Stimulated activated CD8-positive, alpha-beta memory T cell treated with anti-CD3 and anti-CD28 coated beads, Interleukin-12 subunit alpha, Interleukin-12 subunit beta, amount 100 ng/mL, for 24 hours (primary cell): ENCODE data around the gene DYNLRB1.
"Not testable (repeated sequence)": the region's sequence is repeated elsewhere in the genome, so short reads cannot be mapped to it uniquely, and the experiment has no call there.

ENCODE experiments used
- DNase-seq: peaks from one replicate; pipeline ENCODE4 v3.0.0-alpha.2; 2020; ENCODE audit errors: extremely low read depth

The DYNLRB1 gene

DNA sequence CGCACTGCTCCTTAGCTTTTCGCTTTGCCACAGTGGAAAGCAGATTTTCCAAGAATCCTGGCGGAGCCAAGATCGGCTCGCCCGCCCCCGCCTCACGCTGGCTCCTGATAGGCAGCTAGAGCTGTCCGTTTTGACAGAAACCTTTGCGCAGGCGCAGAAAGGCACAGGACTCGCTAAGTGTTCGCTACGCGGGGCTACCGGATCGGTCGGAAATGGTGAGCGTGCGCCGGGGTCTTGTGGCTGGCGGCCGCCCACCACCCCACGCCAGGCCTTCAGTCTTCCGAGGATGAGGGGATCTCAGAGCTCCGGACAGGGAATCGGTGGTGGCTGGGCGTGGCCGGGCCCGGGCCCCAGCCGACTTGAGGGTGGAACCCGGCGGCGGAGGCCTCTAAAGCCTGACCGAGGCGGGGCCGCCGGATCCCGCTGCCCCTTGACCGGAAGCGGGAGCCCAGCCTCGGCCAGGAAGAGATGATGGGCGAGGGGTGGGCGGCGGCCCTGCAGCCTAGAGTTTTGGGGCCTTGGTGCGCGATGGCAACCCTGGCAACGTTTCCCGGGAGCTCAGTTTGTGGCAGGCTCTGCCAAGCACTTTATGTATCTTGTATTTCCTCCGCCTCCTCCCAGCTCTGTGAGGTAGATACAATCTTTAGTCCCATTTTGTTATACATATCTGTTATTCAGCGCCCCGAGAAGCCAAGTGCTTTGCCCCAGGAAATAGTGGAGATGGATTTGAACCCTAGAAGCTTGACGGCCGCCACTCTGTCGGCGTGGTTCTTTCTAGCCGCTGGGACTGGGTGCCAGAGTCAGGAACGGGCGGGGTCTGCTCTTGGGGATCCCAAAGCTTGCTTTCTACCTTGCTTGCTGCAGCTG is at the start of gene DYNLRB1:
DYNLRB1 (plus strand) TSS at position 176 of the 867 bp plus-strand sequence; CDS start at position 213, 37 bp downstream.
- DNase-seq = peak; percentile 89

DNA sequence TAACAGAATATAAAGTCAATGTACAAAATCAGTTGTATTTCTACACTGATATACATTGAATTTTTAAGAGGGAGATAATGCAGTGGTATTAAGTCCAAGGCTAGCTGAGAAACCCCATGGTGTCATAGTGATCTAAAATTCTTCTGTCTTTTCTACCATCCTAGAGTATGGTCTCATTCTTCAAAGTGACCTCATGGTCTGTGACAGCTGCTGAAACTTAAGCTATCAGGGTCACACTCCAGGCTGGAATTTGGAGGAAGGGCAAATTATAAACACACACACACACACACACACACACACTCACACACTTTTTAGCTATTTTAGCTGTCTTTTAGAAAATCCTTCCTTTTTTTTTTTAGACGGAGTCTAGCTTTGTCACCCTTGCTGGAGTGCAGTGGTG is 47.3 kb upstream of the DYNLRB1 start:
- DNase-seq = no peak

DNA sequence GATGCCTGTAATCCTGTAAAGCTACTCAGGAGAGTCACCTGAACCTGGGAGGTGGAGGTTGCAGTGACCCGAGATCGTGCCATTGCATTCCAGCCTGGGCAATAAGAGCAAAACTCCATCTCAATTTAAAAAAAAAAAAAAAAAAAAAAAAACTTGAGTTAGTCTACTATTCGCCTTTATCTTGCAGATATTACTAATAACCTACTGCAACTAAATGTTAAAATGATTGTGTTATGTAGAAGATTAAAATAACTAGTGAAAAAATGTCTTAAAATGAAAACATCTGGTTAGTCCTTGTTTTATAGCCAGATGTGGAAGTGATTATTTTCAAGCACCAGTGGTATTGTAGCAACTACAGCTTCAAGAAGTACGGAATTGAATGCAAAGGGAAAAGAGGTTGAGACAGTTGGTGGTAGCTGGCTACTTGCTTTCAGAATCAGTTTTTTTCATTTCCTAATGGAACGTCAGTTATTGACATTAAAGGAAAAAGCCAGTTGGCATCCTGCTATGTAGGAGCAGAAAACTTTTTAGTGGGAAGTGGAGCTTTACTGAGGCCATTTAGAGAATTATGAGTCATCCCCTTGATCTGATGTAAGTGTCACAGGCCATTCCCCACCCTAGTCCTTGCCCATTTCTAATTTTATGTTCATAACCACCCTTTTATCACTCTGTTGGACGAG is 43.8 kb upstream of the DYNLRB1 start:
- DNase-seq = no peak

DNA sequence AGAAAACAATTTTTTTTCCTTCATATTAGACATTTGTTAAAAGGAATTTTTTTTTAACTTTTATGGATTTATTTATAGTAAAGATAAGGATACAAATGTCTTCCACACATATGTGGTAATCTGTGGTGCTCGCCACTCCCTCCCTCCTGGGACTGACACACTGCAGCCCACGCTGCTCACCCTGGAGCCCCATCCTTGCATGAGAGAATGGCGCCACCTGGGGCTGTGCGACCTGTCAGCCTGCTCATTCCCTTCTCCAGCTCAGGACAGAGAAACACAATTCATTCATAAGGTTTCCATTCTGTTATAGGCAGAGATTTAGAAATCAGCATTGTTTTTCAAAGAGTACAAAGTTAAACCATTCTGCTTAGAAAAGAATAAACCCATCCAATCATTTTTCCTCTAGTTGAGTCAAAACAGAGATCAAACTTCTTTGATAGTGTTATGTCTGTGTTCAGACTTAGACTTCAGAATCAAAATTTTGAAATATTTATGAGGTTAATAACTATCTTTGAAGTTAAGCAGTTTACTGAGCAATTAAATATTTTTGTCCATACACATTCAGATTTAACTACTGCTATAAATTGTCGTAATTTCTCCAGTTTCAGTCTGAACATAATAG is 42.8 kb upstream of the DYNLRB1 start:
- DNase-seq = no peak

DNA sequence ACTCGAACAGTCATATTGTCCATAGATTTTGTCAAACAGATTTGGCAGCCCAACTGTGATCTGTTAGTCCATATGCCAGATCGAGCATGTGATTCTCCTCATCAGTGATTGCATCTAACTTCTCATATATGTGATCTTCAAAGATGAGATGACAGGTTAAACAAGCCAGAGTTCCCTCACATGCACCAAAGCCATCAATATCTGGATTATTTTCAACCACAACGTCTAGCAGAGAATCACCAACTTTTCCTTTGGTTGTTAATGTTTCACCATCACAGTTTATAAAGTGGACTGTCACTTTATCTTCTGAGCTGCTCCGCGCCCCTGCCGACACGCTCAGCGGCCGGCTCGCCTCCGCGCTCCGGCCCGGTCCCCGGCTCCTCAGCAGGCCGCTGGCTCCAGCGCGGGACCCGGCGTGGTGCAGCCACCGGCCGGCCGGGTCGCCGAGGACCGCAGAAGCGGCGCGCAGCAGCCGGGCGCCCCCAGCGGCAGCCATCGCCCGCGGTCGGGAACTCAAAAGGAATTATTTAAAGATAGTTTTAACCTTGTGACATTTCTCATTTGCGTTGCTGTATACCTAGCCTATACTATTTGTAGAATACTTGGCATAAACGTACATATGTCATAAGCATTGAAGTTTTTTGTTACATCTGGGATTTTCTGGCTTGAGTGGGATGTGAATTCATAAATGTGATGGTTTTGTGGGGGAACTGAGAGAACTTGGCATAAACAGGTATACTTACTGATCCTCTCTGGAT is 40.1 kb upstream of the DYNLRB1 start:
- DNase-seq = no peak

DNA sequence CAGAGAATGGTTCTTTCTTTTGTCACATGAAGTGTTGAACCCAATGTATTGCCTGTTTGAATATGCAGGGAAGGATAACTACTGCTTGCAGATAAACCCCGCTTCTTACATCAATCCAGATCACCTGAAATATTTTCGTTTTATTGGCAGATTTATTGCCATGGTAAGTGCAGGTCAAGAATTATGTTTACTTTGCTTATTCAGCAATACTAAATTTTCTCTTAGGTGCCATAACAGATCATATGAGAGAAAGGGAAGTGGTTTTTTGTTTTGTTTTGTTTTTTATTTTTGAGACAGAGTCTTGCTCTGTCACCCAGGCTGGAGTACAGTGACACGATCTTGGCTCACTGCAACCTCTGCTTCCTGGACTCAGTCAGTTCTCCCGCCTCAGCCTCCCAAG is 36.6 kb upstream of the DYNLRB1 start:
- DNase-seq = no peak

DNA sequence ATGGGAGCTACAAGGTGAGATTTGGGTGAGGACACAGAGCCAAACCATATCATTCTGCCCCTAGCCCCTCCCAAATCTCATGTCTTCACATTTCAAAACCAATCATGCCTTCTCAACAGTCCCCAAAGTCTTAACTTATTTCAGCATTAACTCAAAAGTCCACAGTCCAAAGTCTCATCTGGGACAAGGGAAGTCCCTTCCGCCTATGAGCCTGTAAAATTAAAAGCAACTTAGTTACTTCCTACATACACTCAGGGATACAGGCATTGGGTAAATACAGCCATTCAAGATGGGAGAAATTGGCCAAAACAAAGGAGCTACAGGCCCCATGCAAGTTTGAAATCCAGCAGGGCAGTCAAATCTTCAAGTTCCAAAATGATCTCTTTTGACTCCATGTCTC is 34.1 kb upstream of the DYNLRB1 start:
- DNase-seq = not testable (repeated sequence)

DNA sequence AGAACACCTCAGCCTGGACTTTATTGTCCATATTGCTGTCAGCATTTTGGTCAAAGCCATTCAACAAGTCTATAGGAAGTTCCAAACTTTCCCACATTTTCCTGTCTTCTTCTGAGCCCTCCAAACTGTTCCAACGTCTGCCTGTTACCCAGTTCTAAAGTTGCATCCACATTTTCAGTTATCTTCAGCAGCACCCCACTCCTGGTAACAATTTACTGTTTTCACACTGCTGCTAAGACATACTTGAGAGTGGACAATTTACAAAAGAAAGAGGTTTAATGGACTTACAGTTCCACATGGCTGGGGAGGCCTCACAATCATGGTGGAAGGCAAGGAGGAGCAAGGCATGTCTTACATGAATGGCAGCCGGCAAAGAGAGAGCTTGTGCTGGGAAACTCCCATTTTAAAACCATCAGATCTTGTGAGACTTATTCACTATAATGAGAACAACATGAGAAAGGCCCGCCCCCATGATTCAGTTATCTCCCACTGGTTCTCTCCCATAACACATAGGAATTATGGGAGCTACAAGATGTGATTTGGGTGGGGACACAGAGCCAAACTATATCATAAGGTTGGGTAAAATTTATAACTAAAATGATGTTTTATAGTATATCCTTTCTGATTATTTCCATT is 32.5 kb upstream of the DYNLRB1 start:
- not testable (repeated sequence) for DNase-seq

DNA sequence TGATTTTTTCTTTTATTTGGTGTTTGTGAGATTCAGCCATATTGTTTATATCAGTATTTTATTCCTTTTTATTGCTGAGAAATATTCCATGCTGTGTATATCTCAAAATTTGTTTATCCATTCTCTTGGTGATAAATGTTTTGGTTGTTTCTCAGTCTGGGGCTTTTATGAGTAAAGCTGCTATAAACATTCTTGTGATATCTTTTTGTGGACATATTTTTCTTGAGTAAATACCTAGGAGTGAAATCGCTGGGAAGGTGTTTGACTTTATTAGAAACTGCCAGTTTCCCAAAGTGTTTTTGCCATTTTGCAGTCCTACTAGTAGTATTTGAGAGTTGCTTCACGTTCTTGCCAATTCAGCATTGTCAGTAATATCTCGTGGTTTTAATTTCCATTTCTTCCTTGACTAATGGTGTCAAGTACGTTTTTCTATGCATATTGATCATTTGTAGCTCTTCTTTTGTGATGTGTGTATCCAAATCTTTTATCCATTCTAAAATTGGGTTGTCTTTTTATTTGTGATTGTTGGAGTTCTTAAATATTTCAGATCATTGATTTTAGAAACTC is 31.1 kb upstream of the DYNLRB1 start:
- DNase-seq = no peak

DNA sequence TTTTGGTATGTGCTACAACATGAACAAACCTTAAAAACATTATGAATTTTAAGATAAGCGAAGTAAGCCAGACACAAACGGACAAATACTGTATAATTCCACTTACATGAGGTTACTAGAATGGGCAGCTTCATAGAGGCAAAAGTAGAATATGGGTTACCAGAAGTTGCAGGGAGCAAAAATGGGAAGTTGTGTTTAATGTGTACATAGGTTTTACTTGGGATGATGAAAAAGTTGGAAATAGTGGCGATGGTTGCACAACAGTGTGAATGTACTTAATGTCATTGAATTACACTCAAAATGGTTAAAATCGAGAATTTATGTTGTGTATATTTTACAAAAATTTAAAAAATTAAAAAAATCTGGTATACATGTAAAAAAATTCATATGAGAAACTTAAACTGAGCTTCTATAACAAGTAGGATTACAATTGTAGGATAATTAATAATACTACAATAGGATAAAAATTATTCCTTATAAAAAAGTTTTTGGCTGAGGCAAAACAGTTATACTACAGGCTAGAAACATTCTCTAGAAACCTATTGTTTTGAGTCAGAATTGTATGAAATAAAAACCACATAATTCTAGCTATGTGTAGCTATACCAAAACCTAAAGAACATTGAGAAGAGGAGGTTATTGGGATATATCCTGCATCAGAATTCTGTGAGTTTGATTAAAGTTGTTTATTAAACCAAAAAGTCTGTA is 24.8 kb upstream of the DYNLRB1 start:
- DNase-seq = no peak

DNA sequence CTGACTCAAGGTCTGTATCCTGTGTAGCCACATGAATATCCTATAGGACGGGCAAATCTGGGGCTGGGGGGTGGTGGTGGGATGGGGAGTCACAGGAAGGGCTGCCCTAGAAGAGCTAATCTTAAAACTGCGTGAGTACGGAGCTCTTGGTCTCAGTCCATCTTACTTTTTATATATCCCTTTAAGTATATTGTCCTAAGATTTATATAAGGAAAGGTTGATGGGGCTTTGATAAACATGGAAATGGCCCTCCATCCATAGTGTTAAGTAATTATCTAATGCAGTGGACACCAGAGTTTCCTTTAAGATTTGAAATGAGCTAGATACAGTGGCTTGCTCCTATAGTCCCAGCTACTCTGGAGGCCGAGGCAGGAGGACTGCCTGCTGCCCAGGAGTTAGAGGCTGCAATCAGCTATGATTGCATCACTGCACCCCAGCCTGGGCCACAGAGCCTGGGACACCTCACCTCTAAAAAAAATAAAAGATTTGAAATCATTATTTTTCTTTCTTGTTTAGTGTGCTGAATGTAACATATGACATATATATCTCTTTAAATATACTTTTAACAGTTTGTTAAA is 24.2 kb upstream of the DYNLRB1 start:
- DNase-seq = no peak

DNA sequence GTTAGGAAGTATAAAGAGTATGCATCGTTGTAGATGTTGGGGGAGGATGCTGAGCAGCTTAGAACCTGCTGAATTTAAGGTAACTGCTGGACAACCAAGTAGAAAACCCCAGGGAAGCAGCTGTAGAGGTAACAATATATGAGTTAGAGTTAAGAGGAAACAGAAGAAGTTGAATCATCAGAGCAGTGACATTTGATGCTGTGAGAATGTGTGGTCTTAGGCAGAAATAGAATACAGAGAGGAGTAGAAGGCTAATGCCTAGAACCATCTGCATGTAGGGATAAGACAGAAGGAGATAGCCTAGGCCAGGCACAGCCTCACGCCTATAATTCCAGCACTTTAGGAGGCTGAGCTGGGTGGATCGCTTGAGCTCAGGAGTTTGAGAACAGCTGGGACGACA is 22.6 kb upstream of the DYNLRB1 start:
- DNase-seq = no peak

DNA sequence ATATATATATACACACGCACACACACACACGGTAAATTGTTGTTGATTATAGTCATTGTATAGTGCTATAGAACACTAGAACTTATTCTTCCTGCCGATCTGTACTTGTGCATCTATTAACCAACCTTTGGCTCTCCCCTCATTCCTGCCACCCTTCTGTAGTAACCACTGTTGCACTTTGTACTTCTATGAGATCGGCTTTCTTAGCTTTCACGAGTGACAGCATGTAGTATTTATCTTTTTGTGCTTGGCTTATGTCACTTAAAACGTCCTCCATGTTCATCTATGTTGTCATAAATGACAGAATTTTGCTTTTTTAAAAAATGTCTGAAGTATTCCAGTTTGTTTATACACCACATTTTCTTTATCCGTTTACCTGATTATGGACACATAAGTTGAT is 20.9 kb upstream of the DYNLRB1 start:
- no peak for DNase-seq

DNA sequence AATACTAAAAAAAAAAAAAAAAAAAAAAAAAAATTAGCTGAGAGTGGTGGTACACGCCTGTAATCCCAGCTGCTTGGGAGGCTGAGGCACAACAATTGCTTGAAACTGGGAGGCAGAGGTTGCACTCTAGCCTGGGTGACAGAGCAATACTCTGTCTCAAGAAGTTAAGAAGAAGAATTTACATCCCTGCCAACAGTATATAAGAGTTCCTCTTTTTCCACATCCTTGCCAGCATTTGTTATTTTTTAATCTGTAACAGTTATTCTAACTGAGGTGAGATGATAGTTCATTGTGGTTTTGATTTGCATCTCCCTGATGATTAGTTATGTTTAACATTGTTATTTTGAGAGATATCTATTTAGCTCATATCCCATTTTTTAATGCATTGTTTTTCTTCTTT is 20.3 kb upstream of the DYNLRB1 start:
- DNase-seq = no peak

DNA sequence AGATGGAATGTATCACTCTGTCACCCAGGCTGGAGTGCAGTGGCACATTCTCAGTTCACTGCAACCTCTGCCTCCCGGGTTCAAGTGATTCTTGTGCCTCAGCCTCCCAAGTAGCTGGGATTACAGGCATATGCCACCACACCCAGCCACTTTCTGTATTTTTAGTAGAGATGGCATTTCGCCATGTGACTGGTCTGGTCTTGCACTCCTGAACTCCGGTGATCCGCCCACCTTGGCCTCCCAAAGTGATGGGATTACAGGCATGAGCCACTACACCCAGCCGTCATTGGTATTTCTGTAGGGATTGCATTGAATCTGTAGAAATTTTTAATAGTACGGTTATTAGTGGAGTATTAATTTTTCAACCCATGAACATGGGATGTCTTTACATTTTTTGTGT is 18.6 kb upstream of the DYNLRB1 start:
- DNase-seq = not testable (repeated sequence)

DNA sequence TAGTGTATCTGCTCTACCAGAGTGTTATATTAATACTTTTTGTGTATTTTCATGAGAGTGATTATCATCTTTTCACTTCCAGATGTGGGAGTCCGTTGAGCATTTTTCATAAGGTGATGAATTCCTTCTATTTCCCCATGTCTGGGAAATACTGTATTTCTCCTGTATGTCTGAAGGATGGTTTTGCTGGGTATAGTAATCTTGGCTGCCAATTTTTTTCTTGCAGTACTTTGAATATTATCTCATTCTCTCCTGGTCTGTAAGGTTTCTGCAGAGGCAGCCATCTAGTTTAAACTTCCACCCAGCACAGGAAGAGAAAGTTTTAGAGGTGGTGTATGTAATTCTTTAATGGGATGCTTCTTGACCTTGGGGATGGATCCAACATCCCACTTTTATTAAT is 15.4 kb upstream of the DYNLRB1 start:
- no peak for DNase-seq

DNA sequence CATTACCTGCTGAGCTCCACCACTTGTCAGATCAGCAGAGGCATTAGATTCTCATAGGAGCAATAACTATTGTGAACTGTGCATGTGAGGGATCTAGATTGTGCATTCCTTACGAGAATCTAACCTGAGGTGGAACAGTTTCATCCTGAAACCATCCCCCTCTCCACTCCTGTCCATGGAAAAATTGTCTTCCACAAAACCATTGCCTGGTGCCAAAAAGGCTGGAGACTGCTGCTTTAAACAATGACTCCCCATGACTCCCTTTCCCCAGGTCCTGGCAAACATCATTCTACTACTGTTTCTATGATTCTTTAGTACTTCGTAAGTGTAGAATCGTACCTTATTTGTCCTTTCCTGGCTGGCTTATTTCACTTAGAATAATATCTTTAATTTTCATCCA is 9.7 kb upstream of the DYNLRB1 start:
- DNase-seq = no peak

DNA sequence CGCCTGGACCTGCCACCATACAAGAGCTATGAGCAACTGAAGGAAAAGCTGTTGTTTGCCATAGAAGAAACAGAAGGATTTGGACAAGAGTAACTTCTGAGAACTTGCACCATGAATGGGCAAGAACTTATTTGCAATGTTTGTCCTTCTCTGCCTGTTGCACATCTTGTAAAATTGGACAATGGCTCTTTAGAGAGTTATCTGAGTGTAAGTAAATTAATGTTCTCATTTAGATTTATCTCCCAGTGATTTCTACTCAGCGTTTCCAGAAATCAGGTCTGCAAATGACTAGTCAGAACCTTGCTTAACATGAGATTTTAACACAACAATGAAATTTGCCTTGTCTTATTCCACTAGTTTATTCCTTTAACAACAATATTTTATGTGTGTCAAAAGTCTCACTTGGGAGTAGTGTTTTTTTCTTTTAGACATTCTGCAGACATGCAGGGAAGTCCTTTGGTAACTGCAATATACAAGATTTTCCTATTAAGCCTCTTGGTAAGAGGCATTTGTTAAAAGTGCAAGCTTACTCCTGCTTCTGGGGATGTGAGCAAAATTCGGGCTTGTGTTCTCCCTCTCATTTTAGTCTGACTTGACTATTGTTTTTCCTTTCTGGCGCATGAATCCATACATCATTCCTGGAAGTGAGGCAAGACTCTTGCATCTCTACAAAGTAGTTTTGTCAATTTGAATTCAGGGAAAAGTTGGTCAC is 8.4 kb upstream of the DYNLRB1 start:
- DNase-seq = no peak

DNA sequence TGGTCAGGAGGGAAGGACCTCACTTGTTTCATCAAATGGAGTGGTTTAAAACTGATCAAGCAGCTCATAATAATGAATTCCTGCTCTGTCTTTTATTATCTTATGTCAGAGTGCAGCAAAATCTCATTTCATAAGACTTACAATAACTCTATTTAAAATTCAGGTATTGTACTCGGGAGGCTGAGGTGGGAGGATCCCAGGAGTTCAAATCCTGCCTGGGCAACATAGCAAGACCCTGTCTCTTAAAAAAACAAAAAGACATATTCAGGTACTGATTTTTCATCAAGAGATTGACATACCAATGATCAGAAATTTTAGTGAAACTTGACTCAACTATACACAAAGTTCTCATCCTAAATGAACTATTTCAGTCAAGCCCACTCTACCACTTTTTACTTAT is 5.6 kb upstream of the DYNLRB1 start:
- no peak for DNase-seq

DNA sequence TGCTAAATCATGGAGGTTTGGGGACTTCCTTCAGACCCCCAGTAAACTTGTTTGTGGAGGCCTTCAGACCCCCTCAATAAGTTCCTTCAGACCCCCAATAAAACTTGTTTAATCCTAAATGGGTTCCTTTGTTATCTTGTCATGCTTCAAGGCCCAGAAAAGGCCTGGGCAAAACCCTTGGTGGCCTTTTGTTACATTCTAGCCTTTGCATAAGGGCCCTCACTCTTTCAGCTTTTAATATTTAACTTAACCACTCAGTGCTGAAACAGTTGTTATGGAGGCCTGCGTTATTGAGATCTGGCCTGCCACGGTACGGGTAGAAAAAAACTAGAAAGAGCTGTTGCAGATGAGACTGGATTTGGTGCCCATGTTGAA is 4.3 kb upstream of the DYNLRB1 start:
- no peak for DNase-seq
